GM23338 (cell line): ENCODE data around the gene CDH5. TPM values are rescaled to one million over a fixed set of nuclear protein-coding genes. Genes with fewer than 3 reads are reported as not detected.

Experiments
- ATAC-seq: fragments of 200-7000 bp; cut with Tn5 transposase; 3 replicates; pipeline ENCODE4 v1.9.1; 2020
- DNase-seq: peaks from one replicate; pipeline ENCODE4 v3.0.0-alpha.2; 2015; ENCODE audit warnings: low spot score
- H2AFZ ChIP-seq: fragments of 200-600 bp; sonication (generic); 2 replicates; pipeline ENCODE4 v1.8.0; 2016; ENCODE audit warnings: antibody characterized with exemption, mild to moderate bottlenecking, moderate library complexity
- H3F3A ChIP-seq: fragments of 200-600 bp; sonication (generic); replicated peaks from 2 replicates; pipeline ENCODE4 v1.8.0; 2017; ENCODE audit warnings: antibody characterized with exemption, mixed run types, low read depth
- H3K27ac ChIP-seq: fragments of 200-600 bp; sonication (generic); 2 replicates; pipeline ENCODE4 v1.6.1; 2016; ENCODE audit warnings: low read depth
- H3K27me3 ChIP-seq: fragments of 200-600 bp; sonication (generic); 2 replicates; pipeline ENCODE4 v1.8.0; 2016; ENCODE audit warnings: mild to moderate bottlenecking, mixed run types, moderate library complexity; ENCODE audit not compliant: insufficient read depth
- H3K36me3 ChIP-seq: fragments of 200-600 bp; sonication (generic); 2 replicates; pipeline ENCODE4 v1.8.0; 2016; ENCODE audit warnings: mild to moderate bottlenecking; ENCODE audit not compliant: insufficient read depth
- H3K4me1 ChIP-seq: fragments of 200-600 bp; sonication (generic); 2 replicates; pipeline ENCODE4 v1.8.0; 2016; ENCODE audit warnings: mild to moderate bottlenecking, moderate library complexity; ENCODE audit not compliant: insufficient read depth
- H3K4me2 ChIP-seq: fragments of 200-600 bp; sonication (generic); 2 replicates; pipeline ENCODE4 v1.7.1; 2017; ENCODE audit warnings: mixed run types
- H3K4me3 ChIP-seq: fragments of 200-600 bp; sonication (generic); 2 replicates; pipeline ENCODE4 v1.6.1; 2016; ENCODE audit warnings: mixed run types
- H3K79me2 ChIP-seq: fragments of 200-600 bp; sonication (generic); replicated peaks from 2 replicates; pipeline ENCODE4 v1.8.0; 2017; ENCODE audit warnings: mild to moderate bottlenecking; ENCODE audit not compliant: insufficient read depth
- H3K9me2 ChIP-seq: fragments of 200-600 bp; sonication (generic); 2 replicates; pipeline ENCODE4 v1.8.0; 2017; ENCODE audit not compliant: insufficient read depth
- H4K20me1 ChIP-seq: fragments of 200-600 bp; sonication (generic); replicated peaks from 2 replicates; pipeline ENCODE4 v1.8.0; 2017; ENCODE audit warnings: mild to moderate bottlenecking; ENCODE audit not compliant: insufficient read depth
- H3K27ac Mint-ChIP-seq: 2 replicates; pipeline ENCODE4 v1.8.0; 2020; ENCODE audit warnings: inconsistent platforms, mild to moderate bottlenecking, moderate library complexity, mixed read lengths
- H3K27me3 Mint-ChIP-seq: 3 replicates; pipeline ENCODE4 v1.8.0; 2022; ENCODE audit warnings: low read depth, mild to moderate bottlenecking, moderate library complexity, mixed read lengths, inconsistent platforms; ENCODE audit not compliant: insufficient read depth, poor library complexity
- H3K36me3 Mint-ChIP-seq: 3 replicates; pipeline ENCODE4 v1.8.0; 2021; ENCODE audit warnings: low read depth, mild to moderate bottlenecking, inconsistent platforms, moderate library complexity, mixed read lengths
- H3K4me1 Mint-ChIP-seq: 3 replicates; pipeline ENCODE4 v1.8.0; 2020; ENCODE audit warnings: mild to moderate bottlenecking, inconsistent platforms, mixed read lengths
- H3K4me3 Mint-ChIP-seq: 3 replicates; pipeline ENCODE4 v1.8.0; 2021; ENCODE audit warnings: moderate library complexity, mild to moderate bottlenecking, inconsistent platforms, mixed read lengths
- H3K9me3 Mint-ChIP-seq: 3 replicates; pipeline ENCODE4 v1.8.0; 2020; ENCODE audit warnings: moderate library complexity, mild to moderate bottlenecking, inconsistent platforms, mixed read lengths
- CREB1 ChIP-seq: fragments of 250-450 bp; sonication (Bioruptor Pico); IDR thresholded peaks from 2 replicates; pipeline ENCODE4 v1.5.0; 2020; ENCODE audit warnings: low read depth, mild to moderate bottlenecking, moderate library complexity
- CTCF ChIP-seq, 2 experiments: fragments of 200-600 bp in 1 of 2; sonication (generic) in 1 of 2; conservative IDR thresholded peaks; 2 replicates each; pipeline versions ENCODE4 v1.5.1 to v1.6.1; 2016 to 2017; ENCODE audit warnings: antibody characterized with exemption in 2 of 2, low read depth in 2 of 2, mild to moderate bottlenecking in 2 of 2, moderate library complexity in 1 of 2
- ETS1 ChIP-seq: IDR thresholded peaks from 2 replicates; pipeline ENCODE4 v1.6.1; 2016; ENCODE audit warnings: antibody characterized with exemption
- EZH2 ChIP-seq: fragments of 200-600 bp; sonication (generic); IDR thresholded peaks from one replicate; pipeline ENCODE4 v1.8.0; 2017; ENCODE audit warnings: antibody characterized with exemption, mild to moderate bottlenecking, low read depth; ENCODE audit not compliant: unreplicated experiment
- EZH2phosphoT487 ChIP-seq: fragments of 200-600 bp; sonication (generic); IDR thresholded peaks from one replicate; pipeline ENCODE4 v1.8.1; 2018; ENCODE audit warnings: antibody characterized with exemption; ENCODE audit not compliant: unreplicated experiment
- JUNB ChIP-seq: IDR thresholded peaks from one replicate; pipeline ENCODE4 v1.6.1; 2016; ENCODE audit warnings: antibody characterized with exemption; ENCODE audit not compliant: unreplicated experiment
- NANOG ChIP-seq: IDR thresholded peaks from 2 replicates; pipeline ENCODE4 v1.6.1; 2016; ENCODE audit warnings: antibody characterized with exemption, borderline replicate concordance
- POLR2AphosphoS5 ChIP-seq: IDR thresholded peaks from 2 replicates; pipeline ENCODE4 v1.6.1; 2016; ENCODE audit warnings: antibody characterized with exemption, low read depth
- STAT1 ChIP-seq: IDR thresholded peaks from one replicate; pipeline ENCODE4 v1.6.1; 2016; ENCODE audit warnings: antibody characterized with exemption; ENCODE audit not compliant: unreplicated experiment
- ZNF114 ChIP-seq: fragments of 250-450 bp; sonication (Bioruptor Pico); IDR thresholded peaks from 2 replicates; pipeline ENCODE4 v1.5.0; 2020; ENCODE audit warnings: mild to moderate bottlenecking, moderate library complexity
- ZNF331 ChIP-seq: fragments of 250-450 bp; sonication (Bioruptor Pico); IDR thresholded peaks from 2 replicates; pipeline ENCODE4 v1.5.0; 2020; ENCODE audit warnings: low read depth, mild to moderate bottlenecking, moderate library complexity
- polyA plus RNA-seq: library from polyadenylated mRNA; unstranded; fragments of >200 nt; fragmentation: Nextera tagmentation; extraction: Ambion mirVana; gene quantifications from 2 replicates; pipeline ENCODE4 v1.2.1, GENCODE V29; 2016
- total RNA-seq: library from RNA; depleted of rRNA; stranded (reverse); fragments of >200 nt; shearing (Covaris generic); gene quantifications from 2 replicates; pipeline ENCODE4 v1.2.3, GENCODE V29; 2014
- TF ChIP-seq, protein P1 (sequence below): fragments of 250-450 bp; sonication (Bioruptor Pico); IDR thresholded peaks from 2 replicates; pipeline ENCODE4 v1.5.0; 2020; ENCODE audit warnings: mild to moderate bottlenecking, moderate library complexity
- TF ChIP-seq, protein P2 (sequence below): IDR thresholded peaks from one replicate; pipeline ENCODE4 v1.6.1; 2018; ENCODE audit warnings: antibody characterized with exemption; ENCODE audit not compliant: unreplicated experiment

Gene CDH5
- total and polyA plus RNA-seq, 2 experiments from 2014 or later: 0.18 TPM; not detected in 1

GRCh38 chr16:66360624-66361324, 5.7 kb upstream of the CDH5 start:
- Histone ChIP-seq H3K27ac (no peak overlapping the region), H3K79me2 (no peaks in the 10 kb centered on the region), H2AFZ (no peak overlapping the region), H3K36me3 (no peaks in the 10 kb centered on the region), H3F3A (no peaks in the 10 kb centered on the region), H3K27me3 (no peaks in the 10 kb centered on the region), H4K20me1 (no peaks in the 10 kb centered on the region), H3K4me2 (no peak overlapping the region), H3K4me1 (no peaks in the 10 kb centered on the region), H3K9me2 (no peaks in the 10 kb centered on the region), H3K4me3 (no peak overlapping the region)
- TF ChIP-seq NANOG (no peak), POLR2AphosphoS5 (no peak), JUNB (no peak), EZH2 (no peak), CREB1 (CRISPR knock-in tag) (no peak), ZNF331 (no peak), STAT1 (no peak), EZH2phosphoT487 (no peak), ZNF114 (CRISPR knock-in tag) (no peak), CTCF (conservative IDR thresholded peaks at IDR 0.05; ENCODE audit: low read depth in 2 of 2) (no peak), ETS1 (no peak)
- TF ChIP-seq, protein P1, sequence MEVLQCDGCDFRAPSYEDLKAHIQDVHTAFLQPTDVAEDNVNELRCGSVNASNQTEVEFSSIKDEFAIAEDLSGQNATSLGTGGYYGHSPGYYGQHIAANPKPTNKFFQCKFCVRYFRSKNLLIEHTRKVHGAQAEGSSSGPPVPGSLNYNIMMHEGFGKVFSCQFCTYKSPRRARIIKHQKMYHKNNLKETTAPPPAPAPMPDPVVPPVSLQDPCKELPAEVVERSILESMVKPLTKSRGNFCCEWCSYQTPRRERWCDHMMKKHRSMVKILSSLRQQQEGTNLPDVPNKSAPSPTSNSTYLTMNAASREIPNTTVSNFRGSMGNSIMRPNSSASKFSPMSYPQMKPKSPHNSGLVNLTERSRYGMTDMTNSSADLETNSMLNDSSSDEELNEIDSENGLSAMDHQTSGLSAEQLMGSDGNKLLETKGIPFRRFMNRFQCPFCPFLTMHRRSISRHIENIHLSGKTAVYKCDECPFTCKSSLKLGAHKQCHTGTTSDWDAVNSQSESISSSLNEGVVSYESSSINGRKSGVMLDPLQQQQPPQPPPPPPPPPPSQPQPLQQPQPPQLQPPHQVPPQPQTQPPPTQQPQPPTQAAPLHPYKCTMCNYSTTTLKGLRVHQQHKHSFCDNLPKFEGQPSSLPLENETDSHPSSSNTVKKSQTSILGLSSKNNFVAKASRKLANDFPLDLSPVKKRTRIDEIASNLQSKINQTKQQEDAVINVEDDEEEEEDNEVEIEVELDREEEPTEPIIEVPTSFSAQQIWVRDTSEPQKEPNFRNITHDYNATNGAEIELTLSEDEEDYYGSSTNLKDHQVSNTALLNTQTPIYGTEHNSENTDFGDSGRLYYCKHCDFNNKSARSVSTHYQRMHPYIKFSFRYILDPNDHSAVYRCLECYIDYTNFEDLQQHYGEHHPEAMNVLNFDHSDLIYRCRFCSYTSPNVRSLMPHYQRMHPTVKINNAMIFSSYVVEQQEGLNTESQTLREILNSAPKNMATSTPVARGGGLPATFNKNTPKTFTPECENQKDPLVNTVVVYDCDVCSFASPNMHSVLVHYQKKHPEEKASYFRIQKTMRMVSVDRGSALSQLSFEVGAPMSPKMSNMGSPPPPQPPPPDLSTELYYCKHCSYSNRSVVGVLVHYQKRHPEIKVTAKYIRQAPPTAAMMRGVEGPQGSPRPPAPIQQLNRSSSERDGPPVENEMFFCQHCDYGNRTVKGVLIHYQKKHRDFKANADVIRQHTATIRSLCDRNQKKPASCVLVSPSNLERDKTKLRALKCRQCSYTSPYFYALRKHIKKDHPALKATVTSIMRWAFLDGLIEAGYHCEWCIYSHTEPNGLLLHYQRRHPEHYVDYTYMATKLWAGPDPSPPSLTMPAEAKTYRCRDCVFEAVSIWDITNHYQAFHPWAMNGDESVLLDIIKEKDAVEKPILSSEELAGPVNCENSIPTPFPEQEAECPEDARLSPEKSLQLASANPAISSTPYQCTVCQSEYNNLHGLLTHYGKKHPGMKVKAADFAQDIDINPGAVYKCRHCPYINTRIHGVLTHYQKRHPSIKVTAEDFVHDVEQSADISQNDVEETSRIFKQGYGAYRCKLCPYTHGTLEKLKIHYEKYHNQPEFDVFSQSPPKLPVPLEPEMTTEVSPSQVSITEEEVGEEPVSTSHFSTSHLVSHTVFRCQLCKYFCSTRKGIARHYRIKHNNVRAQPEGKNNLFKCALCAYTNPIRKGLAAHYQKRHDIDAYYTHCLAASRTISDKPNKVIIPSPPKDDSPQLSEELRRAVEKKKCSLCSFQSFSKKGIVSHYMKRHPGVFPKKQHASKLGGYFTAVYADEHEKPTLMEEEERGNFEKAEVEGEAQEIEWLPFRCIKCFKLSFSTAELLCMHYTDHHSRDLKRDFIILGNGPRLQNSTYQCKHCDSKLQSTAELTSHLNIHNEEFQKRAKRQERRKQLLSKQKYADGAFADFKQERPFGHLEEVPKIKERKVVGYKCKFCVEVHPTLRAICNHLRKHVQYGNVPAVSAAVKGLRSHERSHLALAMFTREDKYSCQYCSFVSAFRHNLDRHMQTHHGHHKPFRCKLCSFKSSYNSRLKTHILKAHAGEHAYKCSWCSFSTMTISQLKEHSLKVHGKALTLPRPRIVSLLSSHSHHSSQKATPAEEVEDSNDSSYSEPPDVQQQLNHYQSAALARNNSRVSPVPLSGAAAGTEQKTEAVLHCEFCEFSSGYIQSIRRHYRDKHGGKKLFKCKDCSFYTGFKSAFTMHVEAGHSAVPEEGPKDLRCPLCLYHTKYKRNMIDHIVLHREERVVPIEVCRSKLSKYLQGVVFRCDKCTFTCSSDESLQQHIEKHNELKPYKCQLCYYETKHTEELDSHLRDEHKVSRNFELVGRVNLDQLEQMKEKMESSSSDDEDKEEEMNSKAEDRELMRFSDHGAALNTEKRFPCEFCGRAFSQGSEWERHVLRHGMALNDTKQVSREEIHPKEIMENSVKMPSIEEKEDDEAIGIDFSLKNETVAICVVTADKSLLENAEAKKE (CRISPR knock-in tag): no peak
- TF ChIP-seq, protein P2, sequence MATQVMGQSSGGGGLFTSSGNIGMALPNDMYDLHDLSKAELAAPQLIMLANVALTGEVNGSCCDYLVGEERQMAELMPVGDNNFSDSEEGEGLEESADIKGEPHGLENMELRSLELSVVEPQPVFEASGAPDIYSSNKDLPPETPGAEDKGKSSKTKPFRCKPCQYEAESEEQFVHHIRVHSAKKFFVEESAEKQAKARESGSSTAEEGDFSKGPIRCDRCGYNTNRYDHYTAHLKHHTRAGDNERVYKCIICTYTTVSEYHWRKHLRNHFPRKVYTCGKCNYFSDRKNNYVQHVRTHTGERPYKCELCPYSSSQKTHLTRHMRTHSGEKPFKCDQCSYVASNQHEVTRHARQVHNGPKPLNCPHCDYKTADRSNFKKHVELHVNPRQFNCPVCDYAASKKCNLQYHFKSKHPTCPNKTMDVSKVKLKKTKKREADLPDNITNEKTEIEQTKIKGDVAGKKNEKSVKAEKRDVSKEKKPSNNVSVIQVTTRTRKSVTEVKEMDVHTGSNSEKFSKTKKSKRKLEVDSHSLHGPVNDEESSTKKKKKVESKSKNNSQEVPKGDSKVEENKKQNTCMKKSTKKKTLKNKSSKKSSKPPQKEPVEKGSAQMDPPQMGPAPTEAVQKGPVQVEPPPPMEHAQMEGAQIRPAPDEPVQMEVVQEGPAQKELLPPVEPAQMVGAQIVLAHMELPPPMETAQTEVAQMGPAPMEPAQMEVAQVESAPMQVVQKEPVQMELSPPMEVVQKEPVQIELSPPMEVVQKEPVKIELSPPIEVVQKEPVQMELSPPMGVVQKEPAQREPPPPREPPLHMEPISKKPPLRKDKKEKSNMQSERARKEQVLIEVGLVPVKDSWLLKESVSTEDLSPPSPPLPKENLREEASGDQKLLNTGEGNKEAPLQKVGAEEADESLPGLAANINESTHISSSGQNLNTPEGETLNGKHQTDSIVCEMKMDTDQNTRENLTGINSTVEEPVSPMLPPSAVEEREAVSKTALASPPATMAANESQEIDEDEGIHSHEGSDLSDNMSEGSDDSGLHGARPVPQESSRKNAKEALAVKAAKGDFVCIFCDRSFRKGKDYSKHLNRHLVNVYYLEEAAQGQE: no peak
- DNase-seq (no peak), ATAC-seq (no peak)
- Mint-ChIP-seq H3K4me3 (no peak overlapping the region), H3K36me3 (no peaks in the 10 kb centered on the region), H3K27me3 (peaks cover 19% of the 10 kb centered on the region), H3K27ac (no peak overlapping the region; the same call in 1 of the 2 replicates), H3K9me3 (no peaks in the 10 kb centered on the region), H3K4me1 (peaks cover 34% of the 10 kb centered on the region)
